Stimulated activated CD4-positive, alpha-beta T cell treated with anti-CD3 and anti-CD28 coated beads, Interleukin-2, amount 100 ng/mL, for 4 hours (primary cell): ENCODE data around the gene TP53.
A peak's percentile ranks its signal among the peaks of the same experiment; 100 is the strongest.
"Not testable (repeated sequence)": the region's sequence is repeated elsewhere in the genome, so short reads cannot be mapped to it uniquely, and the experiment has no call there.

Experiments used
- DNase-seq: peaks from one replicate; pipeline ENCODE4 v3.0.0-alpha.2; 2020; ENCODE audit warnings: low read depth

The TP53 gene

DNA sequence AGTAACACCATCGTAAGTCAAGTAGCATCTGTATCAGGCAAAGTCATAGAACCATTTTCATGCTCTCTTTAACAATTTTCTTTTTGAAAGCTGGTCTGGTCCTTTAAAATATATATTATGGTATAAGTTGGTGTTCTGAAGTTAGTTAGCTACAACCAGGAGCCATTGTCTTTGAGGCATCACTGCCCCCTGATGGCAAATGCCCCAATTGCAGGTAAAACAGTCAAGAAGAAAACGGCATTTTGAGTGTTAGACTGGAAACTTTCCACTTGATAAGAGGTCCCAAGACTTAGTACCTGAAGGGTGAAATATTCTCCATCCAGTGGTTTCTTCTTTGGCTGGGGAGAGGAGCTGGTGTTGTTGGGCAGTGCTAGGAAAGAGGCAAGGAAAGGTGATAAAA, 14.1 kb downstream of the TP53 start:
- no peak for DNase-seq

DNA sequence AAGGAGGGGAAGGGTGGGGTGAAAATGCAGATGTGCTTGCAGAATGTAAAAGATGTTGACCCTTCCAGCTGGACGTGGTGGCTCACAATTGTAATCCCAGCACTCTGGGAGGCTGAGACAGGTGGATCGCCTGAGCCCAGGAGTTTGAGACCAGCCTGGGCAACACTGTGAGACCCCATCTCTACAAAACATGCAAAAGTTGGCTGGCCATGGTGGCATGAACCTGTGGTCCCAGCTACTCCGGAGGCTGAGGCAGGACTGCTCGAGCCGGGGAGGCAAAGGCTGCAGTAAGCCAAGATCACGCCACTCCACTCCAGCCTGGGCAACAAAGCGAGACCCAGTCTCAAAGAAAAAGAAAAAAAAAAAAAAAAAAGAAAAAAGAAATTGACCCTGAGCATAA, 18.8 kb downstream of the TP53 start:
- DNase-seq: no peak

DNA sequence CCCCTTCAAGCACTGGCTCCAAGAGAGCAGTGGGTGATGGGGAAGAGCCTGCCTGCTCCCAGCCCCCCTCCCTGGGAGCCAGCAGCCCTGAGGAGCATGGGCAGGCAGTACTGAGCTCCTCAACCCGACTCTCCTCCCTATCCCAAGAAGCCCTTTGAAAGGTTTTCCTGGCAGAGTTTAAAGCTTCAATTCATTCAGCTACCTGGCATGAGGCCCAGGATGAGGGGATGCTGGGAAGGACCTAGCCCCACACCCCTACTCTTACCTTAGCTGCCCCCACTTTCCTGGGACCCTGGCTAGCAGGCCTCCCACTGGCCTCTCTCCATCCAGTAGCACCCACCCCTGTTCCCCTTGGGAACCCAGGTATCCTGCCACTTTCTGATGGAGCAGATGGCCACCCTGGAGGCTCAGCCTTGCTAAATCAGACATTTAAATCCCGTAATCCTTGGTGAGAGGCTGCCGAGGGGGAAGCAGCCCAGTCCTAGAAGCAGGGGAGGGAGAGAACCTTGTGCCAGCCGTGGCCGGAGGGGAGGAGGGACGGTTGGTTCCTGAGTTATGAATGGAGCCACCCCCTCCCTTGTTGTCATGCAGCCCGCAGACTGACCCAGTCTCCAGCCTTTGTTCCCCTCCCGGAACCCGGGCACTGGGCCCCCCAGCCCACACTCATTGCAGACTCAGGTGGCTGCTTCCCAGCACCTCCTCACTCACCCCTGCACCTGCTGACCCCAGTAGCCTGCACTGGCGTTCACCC, 19.5 kb downstream of the TP53 start:
- no peak for DNase-seq

DNA sequence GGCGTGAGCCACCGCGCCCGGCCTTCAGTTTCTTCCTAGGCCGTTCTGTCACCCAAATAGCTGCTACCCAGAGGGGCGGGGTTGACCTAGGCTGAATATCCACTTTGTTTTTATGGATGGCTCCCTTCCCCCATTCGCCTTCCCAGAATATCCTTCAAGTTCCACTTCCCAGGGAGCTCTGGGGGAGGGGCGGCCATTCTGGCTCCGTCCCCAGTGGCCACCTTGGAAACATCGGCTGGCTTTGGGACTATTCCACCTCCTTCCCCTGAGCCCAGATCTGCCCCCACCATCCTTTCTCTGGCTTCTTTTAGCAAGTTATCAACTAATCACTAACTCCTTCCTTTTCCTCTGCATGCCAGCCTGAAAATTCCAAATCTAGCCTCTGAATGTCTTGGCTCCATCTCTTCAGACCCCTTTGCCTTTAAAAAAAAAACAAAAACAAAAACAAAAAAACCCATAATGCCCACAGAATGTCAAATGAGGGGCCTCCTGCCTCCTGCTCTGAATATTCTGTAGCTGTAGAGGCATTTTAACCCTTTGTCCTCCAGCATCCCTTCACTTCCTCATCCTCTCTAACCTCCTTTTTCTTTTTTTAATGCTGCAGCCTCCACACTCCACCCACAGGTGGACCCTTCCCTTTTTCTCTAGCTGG, 30.2 kb downstream of the TP53 start:
- no peak for DNase-seq

DNA sequence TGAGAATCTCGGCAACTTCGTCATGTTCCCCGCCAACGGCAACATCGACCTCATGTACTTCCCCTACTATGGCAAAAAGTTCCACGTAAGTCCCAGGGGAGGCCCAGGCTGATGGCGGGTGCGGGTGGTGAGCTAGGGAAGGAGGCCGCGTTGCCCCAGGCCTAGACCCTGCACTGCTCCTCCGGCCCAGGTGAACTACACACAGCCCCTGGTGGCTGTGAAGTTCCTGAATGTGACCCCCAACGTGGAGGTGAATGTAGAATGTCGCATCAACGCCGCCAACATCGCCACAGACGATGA, 31.8 kb downstream of the TP53 start:
- DNase-seq: no peak

DNA sequence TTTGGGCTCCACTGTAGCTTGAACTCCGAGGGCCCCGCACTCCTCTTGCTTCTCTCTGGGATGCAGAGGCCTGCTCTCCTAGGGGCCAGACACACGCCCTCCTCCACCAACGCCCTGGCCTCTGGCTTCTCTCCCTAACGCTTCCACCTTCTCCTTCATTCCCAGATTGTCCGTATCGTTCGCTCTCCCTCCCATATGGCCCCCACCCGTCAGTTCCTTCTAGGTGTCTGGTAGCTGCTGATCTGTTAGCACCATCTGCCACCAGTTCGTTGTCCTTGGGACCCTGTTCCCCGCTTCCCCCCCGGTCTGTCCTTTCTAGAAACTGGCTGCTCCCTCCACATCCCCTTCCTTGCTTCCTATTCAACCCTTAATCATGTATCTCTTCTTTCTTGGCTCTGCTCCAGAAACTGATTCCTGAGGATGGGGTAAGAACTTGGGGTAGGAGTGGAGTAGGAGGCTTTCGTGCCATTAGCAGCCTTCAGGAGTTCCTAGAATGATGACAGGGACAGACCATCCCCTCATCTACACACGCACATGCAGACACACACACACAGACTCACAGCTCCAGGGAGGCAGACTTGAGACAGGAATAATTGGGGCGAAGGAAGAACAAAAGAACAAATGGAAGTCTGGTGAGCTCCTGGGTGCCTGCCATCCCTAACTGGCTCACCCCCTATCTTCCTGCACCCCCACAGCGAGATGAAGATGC, 32.3 kb downstream of the TP53 start:
- no peak for DNase-seq

DNA sequence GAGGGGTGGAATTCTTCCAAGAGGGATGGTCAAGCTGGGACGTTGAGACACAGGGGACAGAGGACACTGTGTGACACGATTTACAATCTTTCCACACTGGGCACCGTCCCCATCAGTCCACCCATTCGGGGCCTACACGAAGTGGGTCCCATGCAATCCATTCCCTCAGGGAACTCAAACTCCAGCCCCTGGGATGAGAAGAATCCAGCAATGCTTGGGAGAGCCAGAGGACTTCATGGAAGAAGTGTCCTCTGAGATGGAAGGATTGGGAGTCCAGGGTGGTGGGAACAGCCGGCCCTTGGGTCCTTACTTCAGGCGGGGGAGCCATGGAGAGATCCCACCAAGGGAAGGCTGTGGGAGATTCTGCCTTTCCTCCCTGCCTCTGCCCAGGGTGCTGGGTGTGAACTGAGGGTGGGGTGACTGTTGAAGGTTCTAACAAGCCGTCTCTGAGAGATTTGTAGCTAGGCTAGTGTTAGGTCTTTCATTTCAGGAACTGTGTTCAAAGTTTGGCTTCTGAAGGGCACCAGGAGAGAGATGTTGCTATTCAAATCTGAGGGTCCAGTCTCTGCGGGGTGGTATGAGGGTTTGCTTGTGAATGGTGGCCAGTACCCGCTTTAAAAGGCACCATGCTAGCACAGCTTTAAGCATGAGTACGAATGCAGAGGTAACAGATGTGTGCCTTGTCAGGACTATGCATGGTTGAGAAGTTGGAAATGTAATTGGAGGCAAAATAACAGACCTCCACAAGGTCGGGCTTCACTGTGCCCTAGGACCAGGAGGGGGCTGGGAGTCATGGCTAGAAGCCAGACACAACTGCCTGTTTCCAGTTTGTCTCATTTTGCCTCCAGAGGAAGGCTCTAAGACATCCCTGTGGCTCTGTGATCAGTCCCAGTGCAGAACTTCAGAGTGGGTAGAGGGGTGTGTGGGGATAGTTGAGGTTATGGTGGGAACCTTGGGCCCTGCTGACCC, 34.6 kb downstream of the TP53 start:
- no peak for DNase-seq

DNA sequence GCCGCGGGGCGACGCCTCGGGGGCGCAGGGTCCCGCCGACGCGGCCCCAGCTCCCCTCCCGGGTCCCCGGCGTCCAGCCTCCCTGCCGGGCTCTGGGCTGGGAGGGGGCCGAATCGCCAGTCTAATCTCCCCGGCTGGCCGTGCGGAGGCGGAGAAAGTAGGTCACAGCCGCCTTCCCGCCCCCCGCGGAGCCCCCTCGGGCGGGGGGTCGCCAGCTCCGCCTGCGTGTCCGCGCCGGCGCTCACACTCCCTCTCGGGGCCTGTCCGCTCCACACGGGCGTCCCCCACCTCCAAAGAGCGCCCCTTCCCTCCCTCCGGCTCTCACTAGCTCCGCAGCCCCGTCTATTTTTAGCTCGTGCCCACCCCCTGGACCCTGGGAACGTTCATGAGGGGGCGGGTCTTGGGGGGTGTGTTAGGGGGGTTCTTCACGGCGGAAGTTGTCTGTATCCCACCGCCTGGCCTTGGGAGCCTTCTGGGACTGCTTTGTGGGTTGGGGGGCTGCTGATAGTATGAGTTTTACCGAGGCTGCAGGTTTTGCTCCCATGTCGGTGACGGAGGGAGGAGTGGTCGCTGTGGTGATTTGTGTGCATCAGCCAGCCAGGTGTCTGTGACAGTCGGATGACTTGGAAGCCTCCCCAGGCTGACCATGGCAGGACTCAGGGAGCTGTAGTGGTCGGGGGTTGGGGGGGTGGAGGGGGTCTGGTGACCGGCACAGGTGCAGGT, 35.5 kb downstream of the TP53 start:
- DNase-seq: no peak

DNA sequence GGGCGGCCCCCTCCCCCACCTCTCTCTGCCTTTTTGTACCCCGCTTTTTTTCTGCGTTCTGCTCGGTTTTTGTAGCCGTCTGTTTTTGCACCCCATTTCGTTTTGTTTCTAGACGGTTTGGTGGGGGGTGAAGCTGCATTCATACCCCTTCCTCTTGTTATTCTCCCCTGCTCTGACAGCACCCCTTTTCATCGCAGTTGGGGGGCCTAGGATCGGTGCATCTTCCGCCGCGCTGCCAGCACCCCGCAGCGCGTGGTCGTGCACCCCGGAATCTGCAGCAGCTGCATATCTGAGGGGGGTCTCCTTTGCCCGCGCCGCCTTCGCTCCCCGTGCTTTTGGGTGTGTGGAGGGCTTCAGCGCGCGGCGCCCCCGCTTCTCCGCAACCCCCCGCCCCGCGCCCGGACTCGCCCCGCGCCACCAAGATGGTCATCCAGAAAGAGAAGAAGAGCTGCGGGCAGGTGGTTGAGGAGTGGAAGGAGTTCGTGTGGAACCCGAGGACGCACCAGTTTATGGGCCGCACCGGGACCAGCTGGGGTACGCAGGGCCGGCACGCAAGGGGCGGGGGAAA, 36.1 kb downstream of the TP53 start:
- no peak for DNase-seq

DNA sequence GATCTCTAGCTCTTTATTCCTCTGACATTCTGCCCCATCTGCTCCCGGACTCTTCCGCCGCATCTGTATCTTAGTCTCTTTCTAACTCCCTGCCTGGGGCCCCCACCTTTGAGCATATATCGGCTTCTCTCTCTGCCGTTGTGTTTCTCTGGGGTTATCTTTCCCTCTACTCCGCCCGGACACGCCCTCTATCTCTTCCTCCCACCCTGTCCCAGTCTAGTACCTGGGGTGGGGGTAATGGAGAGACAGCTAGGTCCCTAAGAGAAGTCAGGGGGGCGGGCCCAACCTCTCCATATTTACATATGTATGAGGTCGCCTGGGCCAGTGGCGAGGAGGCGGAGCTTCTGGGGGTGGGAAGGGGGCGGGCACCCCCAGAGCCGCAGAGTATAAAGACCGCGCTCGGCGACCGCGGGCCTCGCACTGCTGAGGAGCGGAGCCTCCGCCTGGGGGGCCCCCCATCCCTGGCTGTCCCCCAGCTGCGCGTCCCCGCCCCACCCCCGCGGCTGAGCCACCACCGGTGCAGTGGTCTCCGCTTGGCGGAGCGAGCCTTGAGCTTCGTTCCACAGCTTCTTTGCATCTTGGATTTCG, 36.7 kb downstream of the TP53 start, which contains the start of gene ATP1B2:
TSS of gene ATP1B2 (plus strand) at position 418 of the 588 bp plus-strand sequence. CDS start 593 bp downstream, outside the sequence.
- peak; percentile 66 for DNase-seq

DNA sequence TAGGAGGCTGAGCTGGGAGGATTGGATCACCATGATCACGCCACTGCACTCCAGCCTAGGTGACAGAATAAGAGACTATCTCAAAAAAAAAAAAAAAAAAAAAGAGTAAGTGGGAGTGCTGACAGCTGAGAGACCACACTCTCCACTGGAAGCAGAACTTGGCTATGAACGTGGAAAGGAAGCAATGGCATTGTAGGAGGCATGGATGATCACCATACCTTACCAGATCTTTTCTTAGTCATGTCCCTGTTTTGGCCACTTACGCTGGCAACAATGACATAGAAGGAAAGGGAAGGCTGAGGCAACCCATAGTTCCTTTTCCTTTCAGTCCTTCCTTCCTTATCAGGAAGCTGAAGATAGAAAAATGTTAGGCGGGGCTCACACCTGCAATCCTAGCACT, 40.3 kb downstream of the TP53 start:
- DNase-seq: no peak

DNA sequence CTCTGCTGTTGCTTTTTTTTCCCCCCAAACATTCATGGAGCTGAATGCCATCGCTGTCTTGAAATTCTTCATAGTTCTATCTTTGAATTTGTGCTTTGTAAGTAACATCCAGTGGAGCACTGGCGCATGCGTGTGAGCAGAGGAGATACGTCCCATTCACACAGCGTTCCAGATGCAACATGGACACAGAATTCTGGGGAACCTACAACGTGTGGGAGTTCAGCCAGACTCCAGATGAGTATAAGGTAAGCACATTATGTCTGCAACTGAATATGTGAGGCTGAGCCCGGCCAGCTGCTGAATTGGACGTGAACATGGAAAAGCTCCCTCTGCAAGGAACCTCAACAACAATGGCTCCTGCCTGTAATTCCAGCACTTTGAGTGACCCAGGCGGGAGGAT, 40.8 kb downstream of the TP53 start:
- no peak for DNase-seq

DNA sequence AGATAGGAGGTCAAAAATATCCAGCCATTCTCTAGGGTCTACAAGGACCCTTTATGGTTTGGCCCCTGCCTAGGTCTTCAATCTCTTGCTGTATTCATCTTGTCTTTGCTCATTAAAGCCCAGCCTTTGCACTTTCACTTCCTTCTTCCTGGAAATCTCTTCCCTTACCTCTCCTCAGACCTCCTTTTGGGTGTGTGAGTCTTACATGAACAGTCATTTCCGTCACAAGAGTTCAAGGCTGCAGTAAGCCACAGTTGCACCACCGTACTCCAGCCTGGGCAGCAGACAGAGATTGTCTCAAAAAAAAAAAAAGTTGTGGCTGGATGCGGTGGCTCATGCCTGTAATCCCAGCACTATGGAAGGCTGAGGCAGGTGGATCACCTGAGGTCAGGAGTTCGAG, 42.5 kb downstream of the TP53 start:
- DNase-seq: no peak

DNA sequence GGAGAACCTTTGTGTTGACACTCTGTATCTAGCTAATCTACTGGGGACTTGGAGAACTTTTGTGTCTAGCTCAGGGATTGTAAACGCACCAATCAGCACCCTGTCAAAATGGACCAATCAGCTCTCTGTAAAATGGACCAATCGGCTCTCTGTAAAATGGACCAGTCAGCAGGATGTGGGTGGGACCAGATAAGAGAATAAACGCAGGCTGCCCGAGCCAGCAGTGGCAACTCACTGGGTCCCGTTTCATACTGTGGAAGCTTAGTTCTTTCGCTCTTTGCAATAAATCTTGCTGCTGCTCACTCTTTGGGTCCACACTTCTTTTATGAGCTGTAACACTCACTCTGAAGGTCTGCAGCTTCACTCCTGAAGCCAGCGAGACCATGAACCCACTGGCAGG, 45.7 kb downstream of the TP53 start:
- not testable (repeated sequence) for DNase-seq

DNA sequence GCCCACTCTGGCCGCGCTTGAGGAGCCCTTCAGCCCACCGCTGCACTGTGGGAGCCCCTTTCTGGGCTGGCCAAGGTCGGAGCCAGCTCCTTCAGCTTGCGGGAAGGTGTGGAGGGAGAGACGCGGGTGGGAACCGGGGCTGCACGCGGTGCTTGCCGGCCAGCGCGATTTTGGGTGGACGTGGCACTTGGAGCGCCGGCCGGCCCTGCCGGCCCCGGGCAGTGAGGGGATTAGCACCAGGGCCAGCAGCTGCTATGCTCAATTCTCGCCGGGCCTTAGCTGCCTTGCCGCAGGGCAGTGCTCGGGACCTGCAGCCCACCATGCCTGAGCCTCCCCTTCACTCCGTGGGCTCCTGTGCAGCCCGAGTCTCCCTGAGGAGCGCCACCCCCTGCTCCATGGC, 46.5 kb downstream of the TP53 start:
- no peak for DNase-seq

DNA sequence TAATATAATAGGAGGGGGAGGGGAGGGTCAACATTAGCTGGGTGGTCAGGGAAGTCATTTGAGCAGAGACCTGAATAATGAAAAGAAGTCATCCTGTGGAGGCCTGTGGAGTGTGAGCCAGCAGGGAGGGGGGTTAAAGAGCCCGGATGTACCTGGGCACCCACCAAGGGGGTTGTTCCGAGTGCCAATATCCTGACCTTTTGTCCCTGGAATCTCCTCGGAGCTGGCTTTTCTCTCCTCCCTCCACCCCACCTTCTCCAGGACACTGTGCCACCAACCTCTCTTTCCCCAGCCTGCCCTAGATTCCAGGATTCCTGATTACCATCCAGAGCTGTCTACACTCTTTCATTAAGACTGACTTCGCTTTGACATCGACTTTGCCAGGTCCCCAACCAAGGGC, 51.1 kb downstream of the TP53 start:
- no peak for DNase-seq

DNA sequence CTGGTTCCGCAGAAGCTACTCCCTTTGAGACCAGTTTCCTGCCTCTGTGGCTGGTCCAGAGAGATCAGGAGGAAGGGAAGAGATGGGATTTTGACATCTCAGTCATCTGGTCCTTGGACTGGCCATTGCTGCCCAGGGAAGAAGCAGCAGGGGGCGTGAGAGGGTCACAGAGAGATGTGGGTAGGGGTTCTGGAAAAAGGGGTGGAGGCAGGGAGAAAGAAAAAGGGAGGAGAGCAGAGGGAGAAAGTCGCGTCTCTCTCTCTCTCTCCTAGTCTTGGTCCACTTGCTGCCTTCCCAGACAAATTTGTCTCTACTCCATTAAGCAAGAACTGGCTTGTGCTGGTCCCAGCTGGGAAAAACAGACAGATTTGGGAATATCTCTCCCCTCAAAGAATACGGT, 52.9 kb downstream of the TP53 start:
- DNase-seq: no peak

DNA sequence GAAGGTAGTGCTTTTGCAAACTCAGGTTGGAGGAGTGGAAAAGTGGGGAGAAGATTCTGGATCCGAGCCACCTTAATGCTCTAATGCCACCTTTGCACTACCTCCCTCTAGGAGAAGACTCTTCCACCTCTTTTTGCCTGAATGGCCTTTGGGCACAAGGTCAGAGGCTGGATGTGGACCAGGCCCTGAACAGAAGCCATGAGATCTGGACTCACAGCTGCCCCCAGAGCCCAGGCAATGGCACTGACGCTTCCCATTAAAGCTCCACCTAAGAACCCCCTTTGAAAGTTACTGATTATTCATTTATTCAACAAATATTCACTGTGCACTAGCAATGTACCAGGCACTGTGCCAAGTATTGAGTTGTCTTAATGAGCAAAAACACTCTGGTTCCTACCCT, 54.2 kb downstream of the TP53 start:
- no peak for DNase-seq

DNA sequence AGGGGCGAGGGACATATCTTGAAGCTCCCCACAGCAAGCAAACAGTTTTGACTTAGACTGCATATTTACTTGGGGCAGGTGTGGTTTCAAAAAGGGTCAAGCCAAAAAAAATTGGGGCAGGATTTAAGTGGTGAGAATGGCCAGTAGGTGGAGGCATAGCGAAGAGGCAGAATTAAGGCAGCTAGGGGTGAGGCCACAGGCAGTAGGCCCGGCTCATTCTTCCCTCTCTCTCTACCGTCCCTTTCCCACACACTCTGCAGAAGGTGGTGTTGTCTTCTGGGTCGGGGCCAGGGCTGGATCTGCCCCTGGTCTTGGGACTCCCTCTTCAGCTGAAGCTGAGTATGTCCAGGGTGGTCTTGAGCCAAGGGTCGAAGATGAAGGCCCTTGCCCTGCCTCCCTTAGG, 54.8 kb downstream of the TP53 start:
- no peak for DNase-seq

DNA sequence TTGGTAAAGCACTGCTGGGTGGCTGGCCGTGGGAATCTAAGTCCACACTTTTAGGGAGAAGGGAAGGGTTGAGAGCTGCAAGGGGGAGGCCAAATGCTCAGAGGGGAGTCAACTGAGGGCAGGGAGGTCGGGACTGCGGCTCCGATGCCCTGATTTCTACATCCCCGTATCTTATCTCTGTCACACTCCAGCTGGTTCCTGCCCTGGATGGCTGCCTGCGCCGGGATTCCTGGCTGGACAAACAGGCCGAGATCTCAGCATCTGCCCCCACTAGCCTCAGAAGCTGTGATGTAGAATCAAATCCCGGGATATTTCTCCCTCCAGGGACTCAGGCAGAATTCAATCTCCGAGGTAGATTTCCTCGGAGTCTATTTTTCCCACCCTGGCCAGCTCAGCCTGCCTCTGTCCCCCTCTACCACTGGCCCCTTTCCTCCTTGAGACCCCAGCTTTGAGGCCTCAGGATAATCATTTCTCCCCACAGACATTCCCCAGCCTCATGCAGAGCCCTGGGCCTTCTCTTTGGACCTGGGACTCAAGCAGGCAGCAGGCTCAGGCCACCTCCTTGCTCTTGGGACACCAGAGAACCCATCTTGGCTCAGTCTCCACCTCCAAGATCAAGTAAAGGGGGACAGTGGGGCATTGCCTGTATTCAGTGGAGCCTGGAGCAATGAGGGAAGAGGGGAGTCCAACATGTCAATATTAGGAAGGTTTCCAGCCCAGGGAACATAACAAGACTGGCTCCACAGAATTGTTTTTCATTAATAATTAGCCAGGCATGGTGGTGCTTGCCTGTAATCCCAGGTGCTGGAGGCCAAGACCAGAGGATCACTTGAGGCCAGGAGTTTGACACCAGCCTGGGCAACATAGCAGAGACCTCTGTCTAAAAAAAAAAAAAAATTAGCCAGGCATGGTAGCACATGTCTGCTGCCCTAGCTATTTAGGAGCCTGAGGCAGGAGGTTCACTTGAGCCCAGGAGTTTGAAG, 55.6 kb downstream of the TP53 start:
- no peak for DNase-seq
